ENCODE data around the gene BNIPL.
A peak's percentile ranks its signal among the peaks of the same experiment; 100 is the strongest.

Gene BNIPL

DNA sequence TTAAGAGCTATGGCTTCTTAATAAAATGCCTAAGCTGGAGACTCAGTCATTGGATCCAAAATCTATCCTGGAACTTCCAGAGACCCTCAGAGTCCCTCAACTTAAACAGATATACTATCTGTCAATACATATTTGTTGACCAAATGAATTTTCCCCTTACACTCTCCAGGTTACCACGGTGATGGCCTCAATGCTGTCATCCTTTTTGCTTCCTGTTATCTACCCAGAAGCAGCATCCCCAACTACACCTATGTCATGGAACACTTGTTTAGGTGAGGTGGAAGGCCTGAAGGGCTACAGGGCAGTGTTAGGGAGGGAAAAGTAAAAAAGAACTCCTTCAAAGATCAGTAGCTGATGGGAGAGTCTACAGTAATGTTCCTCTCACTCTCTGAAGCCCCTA lies 6.8 kb downstream of the BNIPL start:
- Histone ChIP-seq H3K4me2 (ENCODE audit: low read length) (no peak overlapping the region), H3K4me1 (ENCODE audit: insufficient read depth, low read length, severe bottlenecking) (peaks cover 11% of the 10 kb centered on the region), H2AFZ (ENCODE audit: low read length) (no peak overlapping the region)

DNA sequence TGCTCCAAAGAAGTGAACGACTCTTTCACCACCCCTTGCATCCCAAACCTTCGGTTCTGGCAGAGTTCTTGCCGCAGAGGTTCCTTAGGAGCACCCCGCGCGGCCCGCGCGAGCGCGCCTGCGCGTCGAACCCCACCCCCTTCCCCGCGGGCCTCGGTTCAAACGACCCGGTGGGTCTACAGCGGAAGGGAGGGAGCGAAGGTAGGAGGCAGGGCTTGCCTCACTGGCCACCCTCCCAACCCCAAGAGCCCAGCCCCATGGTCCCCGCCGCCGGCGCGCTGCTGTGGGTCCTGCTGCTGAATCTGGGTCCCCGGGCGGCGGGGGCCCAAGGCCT lies 11.2 kb downstream of the BNIPL start, which contains the start of gene C1orf56:
Gene C1orf56 (plus strand): TSS at position 161 of the 334 bp plus-strand sequence. CDS start 97 bp downstream, at position 258.
- Histone ChIP-seq H3K36me3 (ENCODE audit: insufficient read depth, low read length) (peaks cover 28% of the 10 kb centered on the region), H3K4me3 (ENCODE audit: low read depth, low read length, poor library complexity, severe bottlenecking) (peak within 1 kb of the TSS; percentile 81)

More for the DNA sequence above, 6.8 kb downstream of the BNIPL start:
- Histone ChIP-seq H3F3A (ENCODE audit: insufficient read depth, low read length) (no peaks in the 10 kb centered on the region), H3K9me2 (ENCODE audit: low read depth, low read length) (no peaks in the 10 kb centered on the region), H3K36me3 (ENCODE audit: insufficient read depth, low read length) (no peaks in the 10 kb centered on the region), H4K20me1 (ENCODE audit: insufficient read depth, low read length) (no peaks in the 10 kb centered on the region), H3K9ac (ENCODE audit: low read length) (no peak overlapping the region), H3K79me2 (ENCODE audit: insufficient read depth, low read length) (no peaks in the 10 kb centered on the region), H3K4me3 (ENCODE audit: low read depth, low read length, poor library complexity, severe bottlenecking) (no peak overlapping the region), H3K27ac (ENCODE audit: low read depth, low read length, poor library complexity, severe bottlenecking) (no peak overlapping the region), H3K9me3 (ENCODE audit: low read length) (no peaks in the 10 kb centered on the region), H3K27me3 (ENCODE audit: insufficient read depth, low read length) (no peaks in the 10 kb centered on the region)
- TF ChIP-seq, protein P1, sequence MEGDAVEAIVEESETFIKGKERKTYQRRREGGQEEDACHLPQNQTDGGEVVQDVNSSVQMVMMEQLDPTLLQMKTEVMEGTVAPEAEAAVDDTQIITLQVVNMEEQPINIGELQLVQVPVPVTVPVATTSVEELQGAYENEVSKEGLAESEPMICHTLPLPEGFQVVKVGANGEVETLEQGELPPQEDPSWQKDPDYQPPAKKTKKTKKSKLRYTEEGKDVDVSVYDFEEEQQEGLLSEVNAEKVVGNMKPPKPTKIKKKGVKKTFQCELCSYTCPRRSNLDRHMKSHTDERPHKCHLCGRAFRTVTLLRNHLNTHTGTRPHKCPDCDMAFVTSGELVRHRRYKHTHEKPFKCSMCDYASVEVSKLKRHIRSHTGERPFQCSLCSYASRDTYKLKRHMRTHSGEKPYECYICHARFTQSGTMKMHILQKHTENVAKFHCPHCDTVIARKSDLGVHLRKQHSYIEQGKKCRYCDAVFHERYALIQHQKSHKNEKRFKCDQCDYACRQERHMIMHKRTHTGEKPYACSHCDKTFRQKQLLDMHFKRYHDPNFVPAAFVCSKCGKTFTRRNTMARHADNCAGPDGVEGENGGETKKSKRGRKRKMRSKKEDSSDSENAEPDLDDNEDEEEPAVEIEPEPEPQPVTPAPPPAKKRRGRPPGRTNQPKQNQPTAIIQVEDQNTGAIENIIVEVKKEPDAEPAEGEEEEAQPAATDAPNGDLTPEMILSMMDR (IDR thresholded peaks at IDR 0.05; ENCODE audit: low read length) = no peak
- TF ChIP-seq EZH2 (IDR thresholded peaks at IDR 0.05; ENCODE audit: borderline replicate concordance, low read length) = no peak

DNA sequence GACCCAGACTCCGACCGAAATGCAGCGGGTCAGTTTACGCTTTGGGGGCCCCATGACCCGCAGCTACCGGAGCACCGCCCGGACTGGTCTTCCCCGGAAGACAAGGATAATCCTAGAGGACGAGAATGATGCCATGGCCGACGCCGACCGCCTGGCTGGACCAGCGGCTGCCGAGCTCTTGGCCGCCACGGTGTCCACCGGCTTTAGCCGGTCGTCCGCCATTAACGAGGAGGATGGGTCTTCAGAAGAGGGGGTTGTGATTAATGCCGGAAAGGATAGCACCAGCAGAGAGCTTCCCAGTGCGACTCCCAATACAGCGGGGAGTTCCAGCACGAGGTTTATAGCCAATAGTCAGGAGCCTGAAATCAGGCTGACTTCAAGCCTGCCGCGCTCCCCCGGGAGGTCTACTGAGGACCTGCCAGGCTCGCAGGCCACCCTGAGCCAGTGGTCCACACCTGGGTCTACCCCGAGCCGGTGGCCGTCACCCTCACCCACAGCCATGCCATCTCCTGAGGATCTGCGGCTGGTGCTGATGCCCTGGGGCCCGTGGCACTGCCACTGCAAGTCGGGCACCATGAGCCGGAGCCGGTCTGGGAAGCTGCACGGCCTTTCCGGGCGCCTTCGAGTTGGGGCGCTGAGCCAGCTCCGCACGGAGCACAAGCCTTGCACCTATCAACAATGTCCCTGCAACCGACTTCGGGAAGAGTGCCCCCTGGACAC lies 11.7 kb downstream of the BNIPL start:
- Histone ChIP-seq H3K4me2 (ENCODE audit: low read length) (peak overlapping the region; percentile 93), H4K20me1 (ENCODE audit: insufficient read depth, low read length) (no peaks in the 10 kb centered on the region), H3K36me3 (ENCODE audit: insufficient read depth, low read length) (peaks cover 33% of the 10 kb centered on the region), H3K4me1 (ENCODE audit: insufficient read depth, low read length, severe bottlenecking) (peaks cover 17% of the 10 kb centered on the region), H3K27me3 (ENCODE audit: insufficient read depth, low read length) (no peaks in the 10 kb centered on the region), H3K79me2 (ENCODE audit: insufficient read depth, low read length) (no peaks in the 10 kb centered on the region), H3K9me3 (ENCODE audit: low read length) (no peaks in the 10 kb centered on the region), H3K9ac (ENCODE audit: low read length) (peak overlapping the region; percentile 81), H3F3A (ENCODE audit: insufficient read depth, low read length) (peaks cover 13% of the 10 kb centered on the region; the same call in 1 of the 2 replicates), H3K9me2 (ENCODE audit: low read depth, low read length) (no peaks in the 10 kb centered on the region), H3K27ac (ENCODE audit: low read depth, low read length, poor library complexity, severe bottlenecking) (no peak overlapping the region), H2AFZ (ENCODE audit: low read length) (peak overlapping the region; percentile 27), H3K4me3 (ENCODE audit: low read depth, low read length, poor library complexity, severe bottlenecking) (peak overlapping the region; percentile 81)
- TF ChIP-seq, protein P1 (IDR thresholded peaks at IDR 0.05; ENCODE audit: low read length) = peak; percentile 60
- TF ChIP-seq EZH2 (IDR thresholded peaks at IDR 0.05; ENCODE audit: borderline replicate concordance, low read length) = no peak

More for the DNA sequence above, 11.2 kb downstream of the BNIPL start, which contains the start of gene C1orf56:
- Histone ChIP-seq H3F3A (ENCODE audit: insufficient read depth, low read length) (peaks cover 13% of the 10 kb centered on the region; the same call in 1 of the 2 replicates), H3K9me2 (ENCODE audit: low read depth, low read length) (no peaks in the 10 kb centered on the region), H3K9me3 (ENCODE audit: low read length) (no peaks in the 10 kb centered on the region), H2AFZ (ENCODE audit: low read length) (peak within 1 kb of the TSS; percentile 52), H3K4me1 (ENCODE audit: insufficient read depth, low read length, severe bottlenecking) (peaks cover 17% of the 10 kb centered on the region), H3K4me2 (ENCODE audit: low read length) (peak within 1 kb of the TSS; percentile 93), H3K27ac (ENCODE audit: low read depth, low read length, poor library complexity, severe bottlenecking) (no peak within 1 kb of the TSS), H3K27me3 (ENCODE audit: insufficient read depth, low read length) (no peaks in the 10 kb centered on the region), H3K79me2 (ENCODE audit: insufficient read depth, low read length) (no peaks in the 10 kb centered on the region), H4K20me1 (ENCODE audit: insufficient read depth, low read length) (no peaks in the 10 kb centered on the region), H3K9ac (ENCODE audit: low read length) (peak within 1 kb of the TSS; percentile 81)
- TF ChIP-seq EZH2 (IDR thresholded peaks at IDR 0.05; ENCODE audit: borderline replicate concordance, low read length) = no peak
- TF ChIP-seq, protein P1 (IDR thresholded peaks at IDR 0.05; ENCODE audit: low read length) = no peak

All from OCI-LY1 (cell line).